Measurements from ENCODE around the gene CLTCL1.

Gene CLTCL1

DNA sequence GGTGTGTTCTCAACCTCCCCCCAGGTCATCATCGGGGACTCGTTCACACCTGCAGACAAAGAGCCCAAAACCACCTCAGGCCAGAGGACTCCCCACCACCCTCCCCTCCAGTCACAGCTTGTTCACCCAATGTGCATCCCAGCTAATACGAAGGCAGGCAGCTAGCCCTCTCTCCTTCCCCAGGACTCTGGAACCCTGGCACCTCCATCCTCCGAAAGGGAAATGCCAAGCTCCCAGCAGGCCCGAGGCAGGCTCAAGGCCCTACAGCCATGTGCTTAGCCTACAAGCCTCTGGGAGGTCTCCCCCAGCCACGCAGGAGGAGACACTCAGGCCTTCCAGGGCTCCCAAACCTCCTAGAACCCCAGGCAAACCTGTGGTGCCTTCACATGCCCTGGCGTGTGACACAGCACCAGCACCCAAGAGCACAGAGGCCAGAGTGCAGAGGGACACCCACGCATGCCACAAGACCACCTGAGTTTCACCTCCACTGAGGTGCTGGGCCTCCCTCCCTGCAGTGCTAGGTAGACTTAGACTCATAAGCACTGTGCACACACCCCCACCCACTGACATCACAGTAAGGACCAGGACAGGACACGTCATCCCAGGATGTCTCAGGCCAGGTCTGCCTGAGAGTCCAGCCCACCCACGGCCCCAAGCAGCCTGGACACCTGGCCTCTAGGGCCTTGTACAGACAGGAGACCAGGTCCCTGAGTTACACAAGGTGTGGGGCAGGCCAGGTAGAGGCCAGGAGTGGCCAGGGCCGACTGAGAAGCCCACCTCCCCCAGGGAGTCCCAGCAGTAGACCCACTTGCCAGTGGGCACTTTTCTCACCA, 153.9 kb downstream of the CLTCL1 start:
- DNase-seq (ENCODE audit: low read depth), result no peak
- TF ChIP-seq, protein P1, sequence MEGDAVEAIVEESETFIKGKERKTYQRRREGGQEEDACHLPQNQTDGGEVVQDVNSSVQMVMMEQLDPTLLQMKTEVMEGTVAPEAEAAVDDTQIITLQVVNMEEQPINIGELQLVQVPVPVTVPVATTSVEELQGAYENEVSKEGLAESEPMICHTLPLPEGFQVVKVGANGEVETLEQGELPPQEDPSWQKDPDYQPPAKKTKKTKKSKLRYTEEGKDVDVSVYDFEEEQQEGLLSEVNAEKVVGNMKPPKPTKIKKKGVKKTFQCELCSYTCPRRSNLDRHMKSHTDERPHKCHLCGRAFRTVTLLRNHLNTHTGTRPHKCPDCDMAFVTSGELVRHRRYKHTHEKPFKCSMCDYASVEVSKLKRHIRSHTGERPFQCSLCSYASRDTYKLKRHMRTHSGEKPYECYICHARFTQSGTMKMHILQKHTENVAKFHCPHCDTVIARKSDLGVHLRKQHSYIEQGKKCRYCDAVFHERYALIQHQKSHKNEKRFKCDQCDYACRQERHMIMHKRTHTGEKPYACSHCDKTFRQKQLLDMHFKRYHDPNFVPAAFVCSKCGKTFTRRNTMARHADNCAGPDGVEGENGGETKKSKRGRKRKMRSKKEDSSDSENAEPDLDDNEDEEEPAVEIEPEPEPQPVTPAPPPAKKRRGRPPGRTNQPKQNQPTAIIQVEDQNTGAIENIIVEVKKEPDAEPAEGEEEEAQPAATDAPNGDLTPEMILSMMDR (conservative IDR thresholded peaks at IDR 0.05; ENCODE audit: low read depth, low read length), result no peak
- no peak overlapping the region for H3K4me3 ChIP-seq (ENCODE audit: low read length)

DNA sequence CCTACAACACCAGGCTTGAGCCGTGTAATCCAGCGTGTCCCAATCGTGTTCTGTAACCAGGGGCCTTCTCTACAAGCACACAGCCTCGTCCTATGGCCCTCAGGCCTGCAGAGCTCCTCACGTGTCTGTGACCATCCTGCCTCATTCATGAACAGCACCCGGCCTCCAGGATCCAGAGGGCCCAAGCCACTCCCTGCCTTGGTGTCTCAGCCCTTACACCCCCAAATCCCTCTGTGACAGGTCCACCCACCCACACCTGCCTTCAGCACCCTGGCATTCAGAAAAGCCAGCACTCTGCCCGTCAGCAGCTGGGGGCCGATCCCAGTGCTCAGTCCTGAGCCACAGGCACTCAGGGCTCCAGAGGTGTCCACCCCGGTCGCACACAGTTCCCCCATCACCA, 154.6 kb downstream of the CLTCL1 start:
- no peak for DNase-seq (ENCODE audit: low read depth)
- TF ChIP-seq, protein P1 (conservative IDR thresholded peaks at IDR 0.05; ENCODE audit: low read depth, low read length), result no peak
- H3K4me3 ChIP-seq (ENCODE audit: low read length), result no peak overlapping the region

DNA sequence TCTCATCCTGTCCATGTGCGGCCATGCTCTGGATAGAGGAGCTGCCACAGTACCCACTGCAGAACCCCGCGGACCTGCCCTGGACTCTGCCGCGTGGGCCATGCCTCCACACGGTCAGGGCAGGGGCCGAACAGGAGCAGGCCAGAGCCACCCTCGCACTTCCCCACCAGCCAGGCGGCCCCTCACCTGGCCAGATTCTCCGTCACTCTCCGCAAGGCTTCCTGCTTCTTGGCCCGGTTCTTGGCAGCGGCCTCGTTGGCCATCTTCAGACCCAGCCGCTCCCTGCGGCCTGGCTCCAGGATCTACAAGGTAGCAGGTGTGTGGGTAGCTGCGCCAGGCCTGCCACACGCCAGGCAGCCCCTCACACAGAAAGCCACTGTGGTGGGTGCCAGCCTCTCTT, 156.6 kb downstream of the CLTCL1 start:
- TF ChIP-seq, protein P1 (conservative IDR thresholded peaks at IDR 0.05; ENCODE audit: low read depth, low read length), result no peak
- no peak for DNase-seq (ENCODE audit: low read depth)
- H3K4me3 ChIP-seq (ENCODE audit: low read length), result no peak overlapping the region

DNA sequence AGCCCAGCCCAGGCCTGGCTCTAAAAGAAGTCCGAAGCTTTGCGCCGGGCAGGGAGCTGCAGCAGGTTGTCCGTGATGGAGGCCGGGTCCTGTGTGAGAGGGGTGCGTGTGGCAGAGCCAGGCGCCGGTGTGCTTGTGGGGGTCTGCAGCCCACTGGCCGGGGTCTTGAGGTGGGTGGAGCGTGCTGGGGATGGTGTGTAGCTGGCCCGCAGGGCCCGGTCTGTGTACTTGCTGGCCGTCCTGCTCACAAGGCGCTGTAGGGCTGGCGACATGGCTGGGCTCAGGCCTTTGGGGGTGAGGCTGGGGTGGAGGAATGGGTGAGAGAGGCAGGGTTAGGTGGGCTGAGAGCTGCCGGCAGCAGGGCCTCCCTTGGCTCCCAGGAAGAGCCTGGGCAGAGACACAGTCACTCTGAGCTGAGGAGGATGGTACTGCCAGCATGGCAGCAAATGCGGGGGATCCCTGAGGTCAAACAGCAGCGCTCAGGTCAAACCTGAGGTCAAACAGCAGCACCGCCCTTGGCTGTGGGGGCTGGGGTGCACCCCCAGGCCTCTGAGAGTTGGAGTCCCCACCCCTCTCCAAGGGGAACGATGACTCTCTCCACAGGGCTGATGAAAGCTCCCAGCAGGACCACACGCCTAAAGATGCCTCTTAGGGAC, 157.2 kb downstream of the CLTCL1 start:
- no peak for DNase-seq (ENCODE audit: low read depth)

DNA sequence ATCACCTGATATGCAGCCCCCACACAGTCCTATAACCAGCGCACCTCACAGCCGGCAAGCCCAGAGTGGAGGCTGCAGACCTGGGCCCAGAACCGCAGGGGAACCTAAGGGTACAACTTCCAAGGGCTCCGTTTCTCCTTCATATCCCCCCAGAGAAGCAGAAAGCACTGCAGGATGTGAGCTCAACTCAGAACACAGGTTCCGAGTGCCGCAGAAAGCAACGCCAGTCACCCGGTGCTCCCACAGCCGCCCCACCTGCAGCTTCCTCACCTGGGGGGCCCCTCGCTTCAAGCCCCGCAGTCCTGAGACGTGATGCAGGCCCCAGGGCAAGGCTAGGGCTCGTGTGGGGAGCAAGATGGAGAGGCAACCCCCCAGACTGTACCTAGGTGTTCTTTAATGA, 158.0 kb downstream of the CLTCL1 start:
- no peak overlapping the region for H3K4me3 ChIP-seq (ENCODE audit: low read length)
- TF ChIP-seq, protein P1 (conservative IDR thresholded peaks at IDR 0.05; ENCODE audit: low read depth, low read length), result no peak
- DNase-seq (ENCODE audit: low read depth), result no peak

More for the DNA sequence above, 157.2 kb downstream of the CLTCL1 start:
- TF ChIP-seq, protein P1 (conservative IDR thresholded peaks at IDR 0.05; ENCODE audit: low read depth, low read length), result no peak
- H3K4me3 ChIP-seq (ENCODE audit: low read length), result no peak overlapping the region

DNA sequence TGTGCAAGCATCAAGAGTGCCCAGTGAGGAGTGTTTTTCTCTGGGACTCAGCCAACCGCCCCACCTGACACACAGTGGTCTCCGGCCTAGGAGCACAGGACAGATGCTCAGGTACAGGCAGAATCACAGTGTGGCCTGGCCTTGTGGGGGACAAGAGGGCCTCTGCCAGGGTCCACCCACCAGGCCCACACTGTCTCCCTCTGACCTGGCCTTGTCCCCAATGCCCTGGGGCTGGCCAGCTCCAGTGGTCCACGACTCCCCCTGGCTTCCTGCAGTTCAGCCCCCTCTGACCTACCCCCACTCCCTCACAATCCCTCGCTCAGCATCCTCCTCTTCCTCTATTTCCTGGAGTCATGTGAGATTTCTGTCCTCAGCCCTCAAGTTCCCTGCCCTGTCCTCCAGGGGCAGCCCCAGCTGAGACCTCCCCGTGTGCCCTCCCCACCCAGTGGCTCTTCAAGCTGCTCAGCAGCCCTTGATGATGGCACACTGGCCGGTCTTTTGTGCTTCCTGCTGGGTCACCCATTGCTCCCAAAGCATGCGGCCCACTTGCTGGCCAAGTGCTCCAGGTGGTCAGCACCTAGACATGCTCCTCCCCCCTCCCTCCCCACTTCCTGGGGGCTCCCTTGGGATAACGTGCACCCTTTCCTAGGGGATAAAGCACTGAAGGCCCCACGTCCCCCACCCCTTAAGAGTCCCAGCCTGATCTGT, 158.7 kb downstream of the CLTCL1 start:
- no peak for DNase-seq (ENCODE audit: low read depth)
- TF ChIP-seq, protein P1 (conservative IDR thresholded peaks at IDR 0.05; ENCODE audit: low read depth, low read length), result no peak
- H3K4me3 ChIP-seq (ENCODE audit: low read length), result no peak overlapping the region
